ENCODE data around the gene COL13A1. TPM values are rescaled to one million over a fixed set of nuclear protein-coding genes. Genes with fewer than 3 reads are reported as not detected.

Gene COL13A1
- total and polyA plus RNA-seq, 4 donors, result 0.17 to 0.47 (median 0.18) TPM

DNA sequence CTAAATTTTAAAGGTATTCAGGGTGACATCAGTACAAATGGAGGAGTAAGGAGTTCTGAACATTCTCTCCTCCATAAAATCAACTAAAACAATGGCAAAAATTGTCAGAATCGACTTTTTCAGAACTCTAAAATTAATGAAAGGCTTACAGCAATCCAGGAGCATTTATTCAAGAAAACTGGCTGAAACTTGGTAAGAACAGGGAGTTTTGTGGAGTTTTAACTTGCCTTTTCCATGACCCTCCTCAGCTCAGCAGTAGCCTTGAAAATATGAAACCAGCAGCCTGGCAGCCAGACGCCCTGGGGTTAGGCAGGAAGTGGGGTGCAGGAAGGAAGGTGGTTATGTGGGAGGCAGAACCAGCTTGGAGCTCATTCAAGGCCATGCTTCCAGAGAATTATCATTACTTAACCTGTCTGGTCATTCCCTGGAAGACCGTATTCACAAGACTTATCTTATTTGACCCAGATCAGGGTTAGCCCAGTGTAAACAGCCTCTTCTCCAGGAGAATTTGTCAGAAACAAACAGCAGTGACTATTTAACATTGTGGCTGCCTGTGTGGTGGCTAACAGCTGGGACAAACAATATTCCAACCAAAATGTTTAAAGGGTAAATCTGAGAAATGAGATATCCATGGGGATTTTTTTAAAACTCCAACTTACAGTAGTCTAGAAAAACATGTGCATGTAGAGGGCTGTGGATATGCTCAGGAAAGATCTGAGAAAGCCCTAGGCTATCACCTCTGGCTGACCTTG, 175.3 kb downstream of the COL13A1 start:
- Histone ChIP-seq H3K9ac (ENCODE audit: low read depth in 1 of 2, low read length in 2 of 2) (no peak overlapping the region), H3K4me3 (ENCODE audit: low read depth in 1 of 3, low read length in 3 of 3) (no peak overlapping the region), H3K36me3 (ENCODE audit: control insufficient read depth in 4 of 4, insufficient read depth in 3 of 4, low read depth in 1 of 4, low read length in 3 of 4) (no peaks in the 10 kb centered on the region), H3K4me1 (ENCODE audit: control insufficient read depth in 4 of 4, insufficient read depth in 4 of 4, low read length in 3 of 4) (no peaks in the 10 kb centered on the region), H3K27me3 (ENCODE audit: control insufficient read depth in 4 of 4, insufficient read depth in 4 of 4, low read length in 3 of 4) (peaks cover 0 to 8% (median 0%) of the 10 kb centered on the region in 4 donors), H3K27ac (ENCODE audit: low read depth in 1 of 2, low read length in 2 of 2) (no peak overlapping the region), H3K9me3 (ENCODE audit: control insufficient read depth in 4 of 4, low read length in 3 of 4) (peaks cover 0 to 2% (median 0%) of the 10 kb centered on the region in 4 donors)
- DNase-seq (ENCODE audit: low spot score), result no peak
- 52% methylated on average over 3 of the region's 3 CpGs for WGBS
- no peak for TF ChIP-seq TAF1 (conservative IDR thresholded peaks at IDR 0.05)
- TF ChIP-seq FOXA1 (IDR thresholded peaks at IDR 0.05), result no peak
- no peak for TF ChIP-seq SP1 (IDR thresholded peaks at IDR 0.05)
- TF ChIP-seq, protein P1, sequence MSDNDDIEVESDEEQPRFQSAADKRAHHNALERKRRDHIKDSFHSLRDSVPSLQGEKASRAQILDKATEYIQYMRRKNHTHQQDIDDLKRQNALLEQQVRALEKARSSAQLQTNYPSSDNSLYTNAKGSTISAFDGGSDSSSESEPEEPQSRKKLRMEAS (IDR thresholded peaks at IDR 0.05), result no peak
- TF ChIP-seq GABPA (IDR thresholded peaks at IDR 0.05 in 1 of 2, conservative IDR thresholded peaks at IDR 0.05 in 1 of 2), result no peak
- no peak for TF ChIP-seq HNF4G (IDR thresholded peaks at IDR 0.05)
- TF ChIP-seq, protein P2, sequence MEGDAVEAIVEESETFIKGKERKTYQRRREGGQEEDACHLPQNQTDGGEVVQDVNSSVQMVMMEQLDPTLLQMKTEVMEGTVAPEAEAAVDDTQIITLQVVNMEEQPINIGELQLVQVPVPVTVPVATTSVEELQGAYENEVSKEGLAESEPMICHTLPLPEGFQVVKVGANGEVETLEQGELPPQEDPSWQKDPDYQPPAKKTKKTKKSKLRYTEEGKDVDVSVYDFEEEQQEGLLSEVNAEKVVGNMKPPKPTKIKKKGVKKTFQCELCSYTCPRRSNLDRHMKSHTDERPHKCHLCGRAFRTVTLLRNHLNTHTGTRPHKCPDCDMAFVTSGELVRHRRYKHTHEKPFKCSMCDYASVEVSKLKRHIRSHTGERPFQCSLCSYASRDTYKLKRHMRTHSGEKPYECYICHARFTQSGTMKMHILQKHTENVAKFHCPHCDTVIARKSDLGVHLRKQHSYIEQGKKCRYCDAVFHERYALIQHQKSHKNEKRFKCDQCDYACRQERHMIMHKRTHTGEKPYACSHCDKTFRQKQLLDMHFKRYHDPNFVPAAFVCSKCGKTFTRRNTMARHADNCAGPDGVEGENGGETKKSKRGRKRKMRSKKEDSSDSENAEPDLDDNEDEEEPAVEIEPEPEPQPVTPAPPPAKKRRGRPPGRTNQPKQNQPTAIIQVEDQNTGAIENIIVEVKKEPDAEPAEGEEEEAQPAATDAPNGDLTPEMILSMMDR (IDR thresholded peaks at IDR 0.05; ENCODE audit: low read depth, low read length, missing input control), result no peak
- no peak for TF ChIP-seq NR2F2 (IDR thresholded peaks at IDR 0.05)
- no peak for TF ChIP-seq YY1 (IDR thresholded peaks at IDR 0.05)
- no peak for TF ChIP-seq RXRA (IDR thresholded peaks at IDR 0.05)

DNA sequence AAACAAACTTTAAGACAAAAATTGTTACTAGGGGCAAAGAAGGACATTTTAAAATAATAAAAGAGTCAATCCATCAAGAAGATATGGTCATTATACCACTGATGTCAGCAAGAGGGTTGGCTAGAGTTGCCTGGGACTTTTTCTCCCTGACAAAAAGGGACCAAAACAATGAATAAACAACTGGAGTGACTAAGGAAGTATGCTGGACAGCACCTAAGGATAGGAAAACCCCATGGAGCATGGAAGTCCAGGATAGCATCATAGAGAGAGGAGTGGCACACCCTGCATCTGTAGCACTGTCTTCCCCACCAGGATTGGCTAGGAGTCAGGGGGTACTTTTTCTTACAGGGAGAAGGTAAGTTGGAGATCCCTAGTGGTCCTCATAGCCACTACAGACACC, 177.5 kb downstream of the COL13A1 start:
- Histone ChIP-seq H3K27ac (ENCODE audit: low read depth in 1 of 2, low read length in 2 of 2) (no peak overlapping the region), H3K9me3 (ENCODE audit: control insufficient read depth in 4 of 4, low read length in 3 of 4) (peaks cover 0 to 2% (median 0%) of the 10 kb centered on the region in 4 donors), H3K27me3 (ENCODE audit: control insufficient read depth in 4 of 4, insufficient read depth in 4 of 4, low read length in 3 of 4) (peaks cover 0 to 8% (median 0%) of the 10 kb centered on the region in 4 donors)

More for the DNA sequence above, 177.5 kb downstream of the COL13A1 start:
- TF ChIP-seq NR2F2 (IDR thresholded peaks at IDR 0.05), result no peak
- TF ChIP-seq HNF4G (IDR thresholded peaks at IDR 0.05), result no peak
- TF ChIP-seq FOXA2 (IDR thresholded peaks at IDR 0.05), result no peak
- TF ChIP-seq EGR1 (IDR thresholded peaks at IDR 0.05; ENCODE audit: low read depth in 2 of 2), result no peak
- TF ChIP-seq GABPA (IDR thresholded peaks at IDR 0.05 in 1 of 2, conservative IDR thresholded peaks at IDR 0.05 in 1 of 2), result no peak
- TF ChIP-seq, protein P3, sequence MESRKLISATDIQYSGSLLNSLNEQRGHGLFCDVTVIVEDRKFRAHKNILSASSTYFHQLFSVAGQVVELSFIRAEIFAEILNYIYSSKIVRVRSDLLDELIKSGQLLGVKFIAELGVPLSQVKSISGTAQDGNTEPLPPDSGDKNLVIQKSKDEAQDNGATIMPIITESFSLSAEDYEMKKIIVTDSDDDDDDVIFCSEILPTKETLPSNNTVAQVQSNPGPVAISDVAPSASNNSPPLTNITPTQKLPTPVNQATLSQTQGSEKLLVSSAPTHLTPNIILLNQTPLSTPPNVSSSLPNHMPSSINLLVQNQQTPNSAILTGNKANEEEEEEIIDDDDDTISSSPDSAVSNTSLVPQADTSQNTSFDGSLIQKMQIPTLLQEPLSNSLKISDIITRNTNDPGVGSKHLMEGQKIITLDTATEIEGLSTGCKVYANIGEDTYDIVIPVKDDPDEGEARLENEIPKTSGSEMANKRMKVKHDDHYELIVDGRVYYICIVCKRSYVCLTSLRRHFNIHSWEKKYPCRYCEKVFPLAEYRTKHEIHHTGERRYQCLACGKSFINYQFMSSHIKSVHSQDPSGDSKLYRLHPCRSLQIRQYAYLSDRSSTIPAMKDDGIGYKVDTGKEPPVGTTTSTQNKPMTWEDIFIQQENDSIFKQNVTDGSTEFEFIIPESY (IDR thresholded peaks at IDR 0.05), result no peak
- TF ChIP-seq, protein P4, sequence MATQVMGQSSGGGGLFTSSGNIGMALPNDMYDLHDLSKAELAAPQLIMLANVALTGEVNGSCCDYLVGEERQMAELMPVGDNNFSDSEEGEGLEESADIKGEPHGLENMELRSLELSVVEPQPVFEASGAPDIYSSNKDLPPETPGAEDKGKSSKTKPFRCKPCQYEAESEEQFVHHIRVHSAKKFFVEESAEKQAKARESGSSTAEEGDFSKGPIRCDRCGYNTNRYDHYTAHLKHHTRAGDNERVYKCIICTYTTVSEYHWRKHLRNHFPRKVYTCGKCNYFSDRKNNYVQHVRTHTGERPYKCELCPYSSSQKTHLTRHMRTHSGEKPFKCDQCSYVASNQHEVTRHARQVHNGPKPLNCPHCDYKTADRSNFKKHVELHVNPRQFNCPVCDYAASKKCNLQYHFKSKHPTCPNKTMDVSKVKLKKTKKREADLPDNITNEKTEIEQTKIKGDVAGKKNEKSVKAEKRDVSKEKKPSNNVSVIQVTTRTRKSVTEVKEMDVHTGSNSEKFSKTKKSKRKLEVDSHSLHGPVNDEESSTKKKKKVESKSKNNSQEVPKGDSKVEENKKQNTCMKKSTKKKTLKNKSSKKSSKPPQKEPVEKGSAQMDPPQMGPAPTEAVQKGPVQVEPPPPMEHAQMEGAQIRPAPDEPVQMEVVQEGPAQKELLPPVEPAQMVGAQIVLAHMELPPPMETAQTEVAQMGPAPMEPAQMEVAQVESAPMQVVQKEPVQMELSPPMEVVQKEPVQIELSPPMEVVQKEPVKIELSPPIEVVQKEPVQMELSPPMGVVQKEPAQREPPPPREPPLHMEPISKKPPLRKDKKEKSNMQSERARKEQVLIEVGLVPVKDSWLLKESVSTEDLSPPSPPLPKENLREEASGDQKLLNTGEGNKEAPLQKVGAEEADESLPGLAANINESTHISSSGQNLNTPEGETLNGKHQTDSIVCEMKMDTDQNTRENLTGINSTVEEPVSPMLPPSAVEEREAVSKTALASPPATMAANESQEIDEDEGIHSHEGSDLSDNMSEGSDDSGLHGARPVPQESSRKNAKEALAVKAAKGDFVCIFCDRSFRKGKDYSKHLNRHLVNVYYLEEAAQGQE (IDR thresholded peaks at IDR 0.05), result no peak
- no peak for TF ChIP-seq RXRA (IDR thresholded peaks at IDR 0.05)
- no peak for TF ChIP-seq YY1 (IDR thresholded peaks at IDR 0.05)
- TF ChIP-seq FOXA1 (IDR thresholded peaks at IDR 0.05), result no peak
- TF ChIP-seq SP1 (IDR thresholded peaks at IDR 0.05), result no peak
- no peak for TF ChIP-seq TAF1 (conservative IDR thresholded peaks at IDR 0.05)
- TF ChIP-seq, protein P1 (IDR thresholded peaks at IDR 0.05), result no peak
- TF ChIP-seq, protein P5, sequence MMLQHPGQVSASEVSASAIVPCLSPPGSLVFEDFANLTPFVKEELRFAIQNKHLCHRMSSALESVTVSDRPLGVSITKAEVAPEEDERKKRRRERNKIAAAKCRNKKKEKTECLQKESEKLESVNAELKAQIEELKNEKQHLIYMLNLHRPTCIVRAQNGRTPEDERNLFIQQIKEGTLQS (IDR thresholded peaks at IDR 0.05), result no peak
- no peak for TF ChIP-seq JUND (IDR thresholded peaks at IDR 0.05)
- H3K36me3 ChIP-seq (ENCODE audit: control insufficient read depth in 4 of 4, insufficient read depth in 3 of 4, low read depth in 1 of 4, low read length in 3 of 4), result no peaks in the 10 kb centered on the region
- no peak overlapping the region for H3K4me3 ChIP-seq (ENCODE audit: low read depth in 1 of 3, low read length in 3 of 3)
- H3K4me1 ChIP-seq (ENCODE audit: control insufficient read depth in 4 of 4, insufficient read depth in 4 of 4, low read length in 3 of 4), result no peaks in the 10 kb centered on the region
- no peak overlapping the region for H3K9ac ChIP-seq (ENCODE audit: low read depth in 1 of 2, low read length in 2 of 2)
- DNase-seq (ENCODE audit: low spot score), result no peak
